ENCODE data around the gene RHPN2.
A peak's percentile ranks its signal among the peaks of the same experiment; 100 is the strongest.
"Not testable (repeated sequence)": the region's sequence is repeated elsewhere in the genome, so short reads cannot be mapped to it uniquely, and the experiment has no call there.

Gene RHPN2

GRCh38 chr19:33064458-33064791, 263 bp downstream of the RHPN2 start:
- DNase-seq, result peak; percentile 10 to 14

DNA sequence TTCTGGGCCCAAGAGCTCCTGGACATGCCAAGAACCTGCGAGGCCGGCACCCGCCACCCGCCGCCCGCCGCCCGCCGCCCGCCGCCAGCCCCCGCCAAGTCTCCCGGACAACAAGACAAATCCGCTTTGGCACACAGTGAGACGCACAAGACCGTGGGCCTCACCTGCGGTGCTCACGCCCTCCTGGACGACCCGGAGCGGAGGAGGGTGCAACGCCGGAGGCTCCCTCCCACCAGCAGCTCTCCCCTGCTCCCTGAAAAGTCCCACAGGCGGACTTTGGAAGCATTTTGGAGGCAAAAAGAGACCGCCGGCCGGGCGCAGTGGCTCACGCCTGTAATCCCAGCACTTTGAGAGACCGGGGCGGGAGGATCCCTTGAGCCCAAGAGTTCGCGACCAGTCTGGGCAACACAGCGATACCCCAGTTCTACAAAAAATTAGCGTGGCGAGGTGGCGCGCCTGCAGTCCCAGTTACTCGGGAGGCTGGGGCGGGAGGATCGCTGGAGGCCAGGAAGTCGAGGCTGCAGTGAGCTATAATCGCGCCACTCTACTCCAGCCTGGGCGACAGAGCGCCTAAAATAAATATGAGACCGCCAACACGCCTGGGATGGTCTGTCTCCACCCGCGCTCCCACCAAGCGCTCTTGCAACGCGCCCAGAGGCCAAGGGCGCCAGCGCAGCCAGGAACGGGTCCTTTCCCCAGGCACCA, 783 bp downstream of the RHPN2 start:
- no peak for DNase-seq

DNA sequence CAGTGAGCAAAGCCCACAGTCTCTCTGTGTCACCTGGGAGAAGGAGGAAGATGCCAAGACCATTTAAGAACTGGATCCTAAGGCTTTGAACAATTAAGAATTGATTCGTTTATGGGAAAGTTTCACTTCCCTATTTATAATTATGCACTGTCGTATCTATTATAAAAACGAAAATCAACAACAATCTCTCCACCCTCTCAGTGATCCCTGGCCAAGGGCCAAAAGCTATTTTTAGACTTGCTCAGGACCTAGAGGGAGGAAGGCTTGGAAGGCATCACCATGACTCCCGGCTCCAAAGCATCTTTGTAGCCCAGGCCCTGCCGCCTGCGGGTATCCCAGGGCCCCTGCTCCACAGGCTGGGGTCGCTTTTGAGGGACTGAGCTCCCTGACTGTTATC, 1.3 kb downstream of the RHPN2 start:
- no peak for DNase-seq

GRCh38 chr19:33062902-33063301, 1.8 kb downstream of the RHPN2 start:
- no peak for DNase-seq

DNA sequence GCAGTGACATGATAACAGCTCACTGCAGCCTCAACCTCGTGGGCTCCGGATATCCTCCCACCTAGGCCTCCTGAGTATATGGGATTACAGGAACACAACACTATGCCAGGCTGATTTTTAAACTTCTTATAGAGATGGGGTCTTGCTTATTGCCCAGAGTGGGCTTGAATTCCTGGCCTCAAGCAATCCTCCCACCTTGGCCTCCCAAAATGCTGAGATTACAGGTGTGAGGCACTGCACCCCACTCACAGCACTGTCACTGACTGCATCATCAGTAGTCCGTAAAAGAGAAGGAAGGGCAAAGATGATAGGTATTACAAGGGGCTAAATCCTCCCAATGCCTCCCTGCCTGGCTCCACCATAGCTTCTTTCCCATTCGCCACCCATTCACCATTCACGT, 4.1 kb downstream of the RHPN2 start:
- DNase-seq, result no peak

DNA sequence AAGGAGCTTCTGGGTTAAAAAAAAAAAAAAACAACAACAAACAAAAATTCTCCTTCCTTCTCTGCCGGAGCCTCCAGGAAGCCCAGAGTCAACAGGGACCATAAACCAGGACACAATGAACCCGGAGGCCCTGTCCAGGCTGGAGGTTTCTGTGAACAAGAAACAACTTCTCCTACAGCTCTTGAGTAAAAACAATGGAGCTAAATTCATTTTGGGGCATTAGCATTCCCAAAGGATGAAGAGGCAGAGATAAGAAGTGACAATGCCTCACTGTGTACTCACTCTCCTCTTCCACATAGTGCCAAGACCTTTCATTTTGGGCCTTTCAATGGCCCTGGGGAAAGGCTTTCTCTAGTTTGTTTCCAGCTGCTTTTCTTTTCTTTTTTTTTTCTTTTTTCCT, 9.0 kb downstream of the RHPN2 start:
- no peak for DNase-seq

- DNase-seq, result no peak
These were observed 10.1 kb downstream of the RHPN2 start for GRCh38 chr19:33054623-33055022.

- no peak for DNase-seq
These were observed 12.2 kb downstream of the RHPN2 start for GRCh38 chr19:33052352-33052972.

- no peak for DNase-seq
These were observed 14.6 kb downstream of the RHPN2 start for GRCh38 chr19:33050110-33050509.

DNA sequence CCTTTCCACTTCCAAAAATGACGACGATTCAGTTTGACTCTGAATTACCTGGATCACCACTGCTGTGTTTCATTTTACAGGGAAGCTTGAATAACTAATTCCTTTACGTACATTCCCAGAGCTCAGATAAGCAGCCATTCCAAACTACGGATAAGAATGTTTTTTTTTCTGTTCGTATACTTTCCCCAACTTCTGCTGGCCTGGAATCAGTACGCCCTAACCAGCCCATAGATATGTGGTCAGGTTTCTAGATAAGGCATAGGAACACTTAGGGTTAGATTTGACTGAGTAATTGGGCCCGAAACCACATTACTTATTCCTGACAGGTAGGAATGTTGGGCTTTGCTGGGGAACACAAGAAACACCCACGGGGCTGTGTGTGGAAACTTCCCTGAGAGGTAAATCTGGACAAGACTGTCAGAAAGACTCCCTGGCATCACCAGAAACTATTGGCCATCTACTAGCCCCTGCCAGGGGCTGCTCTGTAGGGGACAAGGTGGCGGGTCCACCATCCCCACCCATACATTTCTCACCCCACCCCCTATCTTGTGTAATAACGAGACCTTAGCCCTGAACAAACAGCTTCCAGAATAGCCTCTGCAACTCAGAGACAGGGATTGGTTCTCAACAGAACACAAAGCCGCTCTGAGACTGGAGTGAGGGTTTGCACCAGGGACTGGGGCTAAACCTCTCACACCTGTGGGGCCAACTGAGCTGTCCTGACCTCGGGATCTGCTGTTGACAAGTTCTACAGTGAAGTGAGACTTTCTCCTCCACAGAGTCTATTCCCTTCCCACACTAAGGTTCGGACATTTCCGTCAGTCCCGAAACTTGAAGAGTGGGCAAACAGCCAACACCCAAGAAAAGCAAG, 15.6 kb downstream of the RHPN2 start:
- no peak for DNase-seq

- no peak for DNase-seq
These were observed 17.3 kb downstream of the RHPN2 start for GRCh38 chr19:33047422-33047821.

GRCh38 chr19:33041828-33042160, 22.9 kb downstream of the RHPN2 start:
- DNase-seq, result not testable (repeated sequence)

- no peak for DNase-seq
These were observed 23.5 kb downstream of the RHPN2 start for GRCh38 chr19:33040994-33041827.

- no peak for DNase-seq
These were observed 24.9 kb downstream of the RHPN2 start for GRCh38 chr19:33039815-33040214.

- DNase-seq, result no peak
These were observed 25.5 kb downstream of the RHPN2 start for GRCh38 chr19:33039108-33039599.

GRCh38 chr19:33037168-33038025, 27.3 kb downstream of the RHPN2 start:
- DNase-seq, result peak in 1 of 2 donors; percentile 26

DNA sequence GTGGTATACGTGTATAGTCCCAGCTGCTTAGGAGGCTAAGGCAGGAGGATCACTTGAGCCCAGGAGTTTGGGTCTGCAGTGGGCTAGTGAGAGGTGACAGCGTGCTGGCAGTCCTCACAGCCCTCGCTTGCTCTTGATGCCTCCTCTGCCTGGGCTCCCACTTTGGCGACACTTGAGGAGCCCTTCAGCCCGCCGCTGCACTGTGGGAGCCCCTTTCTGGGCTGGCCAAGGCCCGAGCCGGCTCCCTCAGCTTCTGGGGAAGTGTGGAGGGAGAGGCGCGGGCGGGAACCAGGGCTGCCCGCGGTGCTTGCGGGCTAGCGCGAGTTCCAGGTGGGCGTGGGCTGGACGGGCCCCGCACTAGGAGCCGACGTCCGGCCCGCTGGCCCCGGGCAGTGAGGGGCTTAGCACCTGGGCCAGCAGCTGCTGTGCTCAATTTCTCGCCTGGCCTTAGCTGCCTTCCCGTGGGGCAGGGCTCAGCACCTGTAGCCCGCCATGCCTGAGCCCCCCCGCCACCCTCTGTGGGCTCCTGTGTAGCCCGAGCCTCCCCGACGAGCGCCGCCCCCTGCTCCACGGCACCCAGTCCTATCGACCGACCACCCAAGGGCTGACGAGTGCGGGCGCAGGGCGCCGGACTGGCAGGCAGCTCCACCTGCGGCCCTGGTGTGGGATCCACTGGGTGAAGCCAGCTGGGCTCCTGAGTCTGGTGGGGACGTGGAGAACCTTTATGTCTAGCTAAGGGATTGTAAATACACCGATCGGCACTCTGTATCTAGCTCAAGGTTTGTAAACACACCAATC, 28.1 kb downstream of the RHPN2 start:
- DNase-seq, result not testable (repeated sequence)

- no peak for DNase-seq
These were observed 29.2 kb downstream of the RHPN2 start for GRCh38 chr19:33035461-33035860.

DNA sequence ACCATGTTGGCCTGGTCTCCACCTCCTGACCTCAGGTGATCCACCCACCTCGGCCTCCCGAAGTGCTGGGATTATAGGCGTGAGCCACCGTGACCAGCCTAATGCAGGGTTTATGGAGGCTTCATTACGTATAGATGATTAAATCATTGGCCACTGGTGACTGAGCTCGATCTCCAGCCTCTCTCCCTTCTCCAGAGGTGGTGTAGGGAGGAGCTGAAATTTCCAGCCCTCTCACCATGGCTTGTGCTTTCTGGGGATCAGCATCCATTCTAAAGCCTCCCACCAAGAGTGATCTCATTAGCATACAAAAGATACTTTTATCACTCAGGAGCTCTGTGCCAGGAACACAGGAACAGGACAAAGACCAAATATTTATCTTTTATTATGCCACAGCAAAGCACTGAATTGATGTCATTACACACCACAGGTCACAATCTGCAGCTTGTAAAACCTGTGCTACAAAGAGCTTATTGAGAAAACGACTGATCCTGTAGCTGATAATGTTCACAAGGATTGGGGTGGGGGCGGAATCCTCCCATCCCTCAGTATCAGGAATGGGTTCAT, 32.4 kb downstream of the RHPN2 start:
- no peak for DNase-seq

DNA sequence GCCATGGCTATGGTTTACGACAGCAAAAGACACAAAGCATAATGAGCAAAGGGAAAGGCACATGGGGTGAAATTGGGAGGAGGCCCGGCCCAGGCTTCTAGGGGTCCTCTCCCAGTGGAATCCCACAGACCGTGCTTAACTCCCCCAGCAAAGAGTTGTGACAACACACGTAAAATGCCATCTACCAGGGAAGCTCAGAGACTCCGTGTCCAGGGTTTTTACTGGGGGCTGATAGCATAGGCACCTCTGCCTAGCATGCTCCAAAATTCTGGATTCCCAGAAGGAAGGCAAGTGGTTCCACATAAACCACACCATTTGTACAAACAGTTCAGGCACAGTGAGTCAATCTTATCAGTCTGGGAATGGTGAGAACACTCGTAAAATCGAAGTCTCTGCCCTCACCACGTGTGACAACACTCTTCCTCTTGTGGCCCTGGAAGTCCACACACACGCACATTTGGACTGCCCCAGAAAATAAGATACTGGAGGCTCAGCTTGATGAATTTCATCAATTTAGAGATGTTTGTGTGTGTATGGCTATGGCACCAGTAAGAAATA, 34.9 kb downstream of the RHPN2 start:
- DNase-seq, result no peak
